Measurements from ENCODE around the gene MEF2C.

- TF ChIP-seq CTCF (IDR thresholded peaks at IDR 0.05) (no peak), EP300 (IDR thresholded peaks at IDR 0.05) (no peak)
Observed at GRCh38 chr5:88831816-88832215, 51.2 kb downstream of the MEF2C start.

Measured in stomach (tissue), 4 donors.